Progenitor cell of endocrine pancreas (in vitro differentiated cells): ENCODE data around the gene DNAJC2. TPM values are rescaled to one million over a fixed set of nuclear protein-coding genes. Genes with fewer than 3 reads are reported as not detected.

ENCODE experiments used
- DNase-seq: peaks from one replicate; pipeline ENCODE4 v3.0.0; 2021; ENCODE audit warnings: low spot score; ENCODE audit not compliant: unreplicated experiment
- H3K27ac Mint-ChIP-seq: 2 replicates; pipeline ENCODE4 v1.8.0; 2021; ENCODE audit warnings: mild to moderate bottlenecking, moderate library complexity, mixed read lengths
- H3K27me3 Mint-ChIP-seq: 2 replicates; pipeline ENCODE4 v1.8.0; 2021; ENCODE audit warnings: mixed read lengths
- H3K36me3 Mint-ChIP-seq: 2 replicates; pipeline ENCODE4 v1.8.0; 2022; ENCODE audit warnings: mixed read lengths; ENCODE audit not compliant: insufficient read depth
- H3K4me1 Mint-ChIP-seq: 2 replicates; pipeline ENCODE4 v1.8.0; 2021; ENCODE audit warnings: low read depth, mixed read lengths
- H3K4me3 Mint-ChIP-seq: 2 replicates; pipeline ENCODE4 v1.8.0; 2021; ENCODE audit warnings: low read depth, mild to moderate bottlenecking, moderate library complexity, mixed read lengths
- H3K9me3 Mint-ChIP-seq: 2 replicates; pipeline ENCODE4 v1.8.0; 2021; ENCODE audit warnings: low read depth, mixed read lengths
- long read RNA-seq: library from polyadenylated mRNA; unstranded; transcript quantifications from one replicate; pipeline ENCODE4 v2.0.0, GENCODE V29; 2020
- total RNA-seq: library from RNA; stranded (reverse); gene quantifications from 2 replicates; pipeline ENCODE4 v1.2.1, GENCODE V29; 2021
- TF ChIP-seq, protein P1 (sequence below): fragments of 200-600 bp; sonication (generic); IDR thresholded peaks from one replicate; pipeline ENCODE4 v1.5.0; 2021; ENCODE audit warnings: antibody characterized with exemption, mild to moderate bottlenecking; ENCODE audit not compliant: unreplicated experiment

DNAJC2 gene, protein sequence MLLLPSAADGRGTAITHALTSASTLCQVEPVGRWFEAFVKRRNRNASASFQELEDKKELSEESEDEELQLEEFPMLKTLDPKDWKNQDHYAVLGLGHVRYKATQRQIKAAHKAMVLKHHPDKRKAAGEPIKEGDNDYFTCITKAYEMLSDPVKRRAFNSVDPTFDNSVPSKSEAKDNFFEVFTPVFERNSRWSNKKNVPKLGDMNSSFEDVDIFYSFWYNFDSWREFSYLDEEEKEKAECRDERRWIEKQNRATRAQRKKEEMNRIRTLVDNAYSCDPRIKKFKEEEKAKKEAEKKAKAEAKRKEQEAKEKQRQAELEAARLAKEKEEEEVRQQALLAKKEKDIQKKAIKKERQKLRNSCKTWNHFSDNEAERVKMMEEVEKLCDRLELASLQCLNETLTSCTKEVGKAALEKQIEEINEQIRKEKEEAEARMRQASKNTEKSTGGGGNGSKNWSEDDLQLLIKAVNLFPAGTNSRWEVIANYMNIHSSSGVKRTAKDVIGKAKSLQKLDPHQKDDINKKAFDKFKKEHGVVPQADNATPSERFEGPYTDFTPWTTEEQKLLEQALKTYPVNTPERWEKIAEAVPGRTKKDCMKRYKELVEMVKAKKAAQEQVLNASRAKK
- total RNA-seq: 32.8 and 34.1 TPM in 2 replicates
- long read RNA-seq, partial matches to known transcripts: 20 of 33 reads
- long read RNA-seq, other reads (novel, unspliced or antisense): 12 of 33 reads

DNA sequence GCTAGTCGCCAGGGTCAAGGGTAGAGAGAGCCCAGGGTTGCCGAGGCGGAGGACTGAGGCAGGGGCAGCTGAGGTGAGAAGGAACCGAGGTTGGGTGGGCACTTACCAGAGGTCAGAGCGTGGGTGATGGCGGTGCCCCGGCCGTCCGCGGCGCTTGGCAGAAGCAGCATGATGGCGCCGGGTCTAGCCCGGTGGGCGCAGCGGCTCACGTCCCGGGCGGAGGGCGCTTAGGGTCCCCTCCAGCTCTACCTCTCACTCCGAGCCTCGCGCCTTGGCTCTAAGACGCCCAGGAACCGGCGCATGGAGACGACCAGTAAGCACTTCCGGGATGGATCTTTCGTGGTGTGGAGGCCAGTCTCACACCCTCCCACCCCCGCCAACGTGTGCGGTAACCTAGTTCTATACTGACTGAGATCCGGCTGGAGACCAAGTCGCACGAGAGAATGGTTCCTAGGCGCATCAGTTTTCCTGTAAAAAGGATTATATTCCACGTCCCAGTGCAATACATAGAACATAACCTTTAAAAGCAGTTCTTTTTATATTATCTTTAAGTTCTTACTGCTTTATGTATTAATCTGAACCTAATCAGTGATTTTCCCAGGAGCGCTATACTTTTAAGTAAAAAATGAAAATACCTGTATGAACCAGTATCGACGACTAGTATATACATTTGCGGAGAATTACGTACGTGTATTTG, at the start of gene DNAJC2:
DNAJC2 (minus strand) TSS at position 315 of the 697 bp plus-strand sequence; CDS start at position 170, 145 bp downstream.
- H3K27me3 Mint-ChIP-seq: no peaks in the 10 kb centered on the region
- peak; percentile 58 for DNase-seq
- H3K27ac Mint-ChIP-seq: peak within 1 kb of the TSS; percentile 98
- H3K9me3 Mint-ChIP-seq: no peaks in the 10 kb centered on the region
- TF ChIP-seq, protein P1, sequence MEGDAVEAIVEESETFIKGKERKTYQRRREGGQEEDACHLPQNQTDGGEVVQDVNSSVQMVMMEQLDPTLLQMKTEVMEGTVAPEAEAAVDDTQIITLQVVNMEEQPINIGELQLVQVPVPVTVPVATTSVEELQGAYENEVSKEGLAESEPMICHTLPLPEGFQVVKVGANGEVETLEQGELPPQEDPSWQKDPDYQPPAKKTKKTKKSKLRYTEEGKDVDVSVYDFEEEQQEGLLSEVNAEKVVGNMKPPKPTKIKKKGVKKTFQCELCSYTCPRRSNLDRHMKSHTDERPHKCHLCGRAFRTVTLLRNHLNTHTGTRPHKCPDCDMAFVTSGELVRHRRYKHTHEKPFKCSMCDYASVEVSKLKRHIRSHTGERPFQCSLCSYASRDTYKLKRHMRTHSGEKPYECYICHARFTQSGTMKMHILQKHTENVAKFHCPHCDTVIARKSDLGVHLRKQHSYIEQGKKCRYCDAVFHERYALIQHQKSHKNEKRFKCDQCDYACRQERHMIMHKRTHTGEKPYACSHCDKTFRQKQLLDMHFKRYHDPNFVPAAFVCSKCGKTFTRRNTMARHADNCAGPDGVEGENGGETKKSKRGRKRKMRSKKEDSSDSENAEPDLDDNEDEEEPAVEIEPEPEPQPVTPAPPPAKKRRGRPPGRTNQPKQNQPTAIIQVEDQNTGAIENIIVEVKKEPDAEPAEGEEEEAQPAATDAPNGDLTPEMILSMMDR: no peak
- H3K36me3 Mint-ChIP-seq: peaks cover 8% of the 10 kb centered on the region
- peak within 1 kb of the TSS; percentile 93 for H3K4me3 Mint-ChIP-seq
- peaks cover 14% of the 10 kb centered on the region for H3K4me1 Mint-ChIP-seq

DNA sequence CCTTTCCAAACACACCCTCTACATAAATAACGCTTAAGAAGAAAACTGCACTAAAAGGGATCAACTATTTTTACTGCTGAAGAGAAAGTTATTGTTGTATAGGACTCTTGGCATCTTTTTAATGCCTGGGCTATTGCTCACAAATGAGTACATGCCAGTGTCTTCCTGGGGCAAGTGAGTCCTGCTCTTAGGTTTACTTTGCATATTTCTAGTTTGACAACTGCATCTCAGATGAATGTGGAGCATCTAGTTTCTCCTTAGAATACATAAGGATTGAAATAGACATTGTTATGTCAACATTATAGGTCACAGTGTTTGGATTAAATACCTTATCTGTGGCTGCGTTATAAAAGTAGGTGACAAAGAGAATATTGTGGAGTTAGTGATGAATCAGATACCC, 47.4 kb upstream of the DNAJC2 start:
- Mint-ChIP-seq H3K9me3 (no peaks in the 10 kb centered on the region), H3K4me3 (no peak overlapping the region), H3K27ac (no peak overlapping the region), H3K27me3 (no peaks in the 10 kb centered on the region), H3K36me3 (no peaks in the 10 kb centered on the region), H3K4me1 (no peaks in the 10 kb centered on the region)
- TF ChIP-seq, protein P1: no peak
- DNase-seq: no peak

DNA sequence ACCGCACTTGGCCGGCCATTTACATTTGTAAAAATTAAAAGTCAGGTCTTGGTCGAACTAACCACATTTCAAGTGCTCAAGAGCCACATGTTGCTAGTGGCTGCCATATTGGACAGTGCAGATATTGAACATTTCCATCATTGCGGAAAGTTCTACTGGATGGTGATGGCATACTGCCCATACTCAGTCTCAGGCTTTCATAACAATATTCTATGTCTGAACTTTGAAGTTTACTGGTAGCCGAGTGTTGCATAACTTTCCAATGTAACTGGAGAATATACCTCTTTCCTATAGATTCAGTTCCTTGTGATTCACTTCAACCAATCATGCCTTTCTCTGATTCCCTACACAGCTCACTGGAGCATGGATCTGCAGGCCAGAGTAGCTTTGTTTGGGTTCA, 46.6 kb upstream of the DNAJC2 start:
- Mint-ChIP-seq H3K36me3 (no peaks in the 10 kb centered on the region), H3K9me3 (no peaks in the 10 kb centered on the region), H3K27ac (no peak overlapping the region), H3K4me3 (no peak overlapping the region), H3K4me1 (no peaks in the 10 kb centered on the region), H3K27me3 (no peaks in the 10 kb centered on the region)
- DNase-seq: no peak
- TF ChIP-seq, protein P1: no peak

GRCh38 chr7:103389263-103389662, 44.7 kb upstream of the DNAJC2 start:
- Mint-ChIP-seq H3K9me3 (no peaks in the 10 kb centered on the region), H3K27ac (no peak overlapping the region), H3K27me3 (no peaks in the 10 kb centered on the region), H3K4me1 (no peaks in the 10 kb centered on the region), H3K4me3 (no peak overlapping the region), H3K36me3 (no peaks in the 10 kb centered on the region)
- DNase-seq: no peak
- TF ChIP-seq, protein P1: no peak

DNA sequence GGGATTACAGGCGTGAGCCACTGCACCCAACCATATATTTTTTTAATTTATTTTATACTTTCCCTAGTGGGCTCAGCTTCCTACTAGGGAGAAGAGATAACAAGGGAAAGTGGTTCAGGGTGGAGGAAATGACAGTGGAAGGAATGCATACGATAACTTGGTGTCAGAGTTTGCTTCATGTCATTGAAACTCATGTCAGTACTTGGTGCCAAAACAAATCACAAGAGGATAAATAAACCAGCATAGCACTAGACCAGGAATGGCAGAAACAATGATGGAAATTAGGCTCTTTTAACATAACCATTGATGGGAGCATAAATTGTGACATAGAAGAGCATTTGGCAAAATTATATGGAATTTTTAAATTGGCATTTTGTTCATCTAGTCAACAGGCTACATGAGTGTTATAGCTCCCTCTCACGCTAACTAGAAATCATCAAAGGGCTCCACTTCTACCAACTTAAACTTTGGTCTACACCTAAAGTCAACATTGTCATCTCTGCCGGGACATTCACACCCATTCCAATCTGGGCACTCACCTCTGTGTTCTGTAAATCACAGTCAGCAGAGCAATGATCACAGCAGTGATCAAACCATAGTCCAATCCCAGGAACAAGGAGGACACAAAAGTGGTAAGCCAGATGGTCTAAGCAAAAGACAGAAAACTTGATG, 44.0 kb upstream of the DNAJC2 start:
- H3K36me3 Mint-ChIP-seq: no peaks in the 10 kb centered on the region
- DNase-seq: no peak
- H3K4me3 Mint-ChIP-seq: no peak overlapping the region
- no peak overlapping the region for H3K27ac Mint-ChIP-seq
- TF ChIP-seq, protein P1: no peak
- H3K4me1 Mint-ChIP-seq: no peaks in the 10 kb centered on the region
- H3K9me3 Mint-ChIP-seq: no peaks in the 10 kb centered on the region
- no peaks in the 10 kb centered on the region for H3K27me3 Mint-ChIP-seq
